ENCODE data around the gene NIN. TPM values are rescaled to one million over a fixed set of nuclear protein-coding genes. Genes with fewer than 3 reads are reported as not detected.
A peak's percentile ranks its signal among the peaks of the same experiment; 100 is the strongest.

The NIN gene
- total RNA-seq, 1 donor, result 40.2 TPM

DNA sequence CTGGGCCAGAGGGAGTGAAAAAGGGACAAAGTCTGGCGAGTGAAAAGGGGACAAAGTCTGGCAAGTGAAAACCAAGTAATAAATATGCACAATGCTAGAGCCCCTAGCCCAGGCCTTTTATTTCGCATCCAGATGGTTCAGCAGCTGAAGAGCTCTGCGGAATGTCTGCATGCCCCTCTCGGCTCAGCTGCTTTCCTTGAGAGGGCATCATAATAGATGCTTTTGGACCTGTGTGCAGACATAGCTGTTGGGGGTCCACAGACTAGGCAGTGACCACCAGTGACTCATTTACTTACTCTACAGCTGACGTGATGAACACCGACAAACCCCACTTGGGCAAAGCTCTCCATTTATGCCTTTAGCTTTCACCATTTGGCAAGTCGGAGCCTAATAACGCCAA lies 4.3 kb downstream of the NIN start:
- Histone ChIP-seq H3K4me1 (ENCODE audit: insufficient read depth, low read length) (peaks cover 27% of the 10 kb centered on the region), H3K4me3 (ENCODE audit: insufficient read depth, low read length) (no peak overlapping the region), H3K27me3 (ENCODE audit: insufficient read depth, low read length) (no peaks in the 10 kb centered on the region), H3K36me3 (ENCODE audit: insufficient read depth, low read length) (peaks cover 6% of the 10 kb centered on the region), H3K27ac (ENCODE audit: low read depth, low read length) (no peak overlapping the region), H2AFZ (ENCODE audit: low read length) (no peak overlapping the region), H4K20me1 (ENCODE audit: insufficient read depth, low read length) (peaks cover 75% of the 10 kb centered on the region), H3K4me2 (ENCODE audit: insufficient read depth, low read length) (no peak overlapping the region), H3K79me2 (ENCODE audit: insufficient read depth, low read length) (peaks cover 86% of the 10 kb centered on the region), H3K9me3 (ENCODE audit: low read depth, low read length) (no peaks in the 10 kb centered on the region)
- TF ChIP-seq, protein P1, sequence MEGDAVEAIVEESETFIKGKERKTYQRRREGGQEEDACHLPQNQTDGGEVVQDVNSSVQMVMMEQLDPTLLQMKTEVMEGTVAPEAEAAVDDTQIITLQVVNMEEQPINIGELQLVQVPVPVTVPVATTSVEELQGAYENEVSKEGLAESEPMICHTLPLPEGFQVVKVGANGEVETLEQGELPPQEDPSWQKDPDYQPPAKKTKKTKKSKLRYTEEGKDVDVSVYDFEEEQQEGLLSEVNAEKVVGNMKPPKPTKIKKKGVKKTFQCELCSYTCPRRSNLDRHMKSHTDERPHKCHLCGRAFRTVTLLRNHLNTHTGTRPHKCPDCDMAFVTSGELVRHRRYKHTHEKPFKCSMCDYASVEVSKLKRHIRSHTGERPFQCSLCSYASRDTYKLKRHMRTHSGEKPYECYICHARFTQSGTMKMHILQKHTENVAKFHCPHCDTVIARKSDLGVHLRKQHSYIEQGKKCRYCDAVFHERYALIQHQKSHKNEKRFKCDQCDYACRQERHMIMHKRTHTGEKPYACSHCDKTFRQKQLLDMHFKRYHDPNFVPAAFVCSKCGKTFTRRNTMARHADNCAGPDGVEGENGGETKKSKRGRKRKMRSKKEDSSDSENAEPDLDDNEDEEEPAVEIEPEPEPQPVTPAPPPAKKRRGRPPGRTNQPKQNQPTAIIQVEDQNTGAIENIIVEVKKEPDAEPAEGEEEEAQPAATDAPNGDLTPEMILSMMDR (IDR thresholded peaks at IDR 0.05; ENCODE audit: extremely low read depth, low read depth, low read length), result no peak
- DNase-seq (ENCODE audit: insufficient read length, low spot score, missing footprints), result no peak

DNA sequence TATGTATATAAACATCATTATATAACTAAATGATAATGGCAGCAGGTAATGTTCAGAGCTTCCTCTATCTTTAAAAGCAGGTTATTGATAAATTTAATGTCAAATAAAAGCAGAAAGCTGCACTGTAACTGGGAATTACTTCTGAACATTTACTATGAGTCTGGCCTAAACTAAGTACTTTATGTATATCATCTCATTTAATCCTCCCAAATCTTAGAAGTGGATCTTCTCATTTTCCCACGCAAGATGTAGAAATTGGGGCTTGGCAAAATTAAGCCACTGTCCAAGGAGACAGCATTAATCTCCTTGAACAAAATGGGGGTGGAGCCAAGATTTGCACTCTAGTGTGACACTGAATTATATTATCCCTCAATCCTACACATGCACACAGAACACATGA lies 5.7 kb downstream of the NIN start:
- H4K20me1 ChIP-seq (ENCODE audit: insufficient read depth, low read length), result peaks cover 74% of the 10 kb centered on the region

DNA sequence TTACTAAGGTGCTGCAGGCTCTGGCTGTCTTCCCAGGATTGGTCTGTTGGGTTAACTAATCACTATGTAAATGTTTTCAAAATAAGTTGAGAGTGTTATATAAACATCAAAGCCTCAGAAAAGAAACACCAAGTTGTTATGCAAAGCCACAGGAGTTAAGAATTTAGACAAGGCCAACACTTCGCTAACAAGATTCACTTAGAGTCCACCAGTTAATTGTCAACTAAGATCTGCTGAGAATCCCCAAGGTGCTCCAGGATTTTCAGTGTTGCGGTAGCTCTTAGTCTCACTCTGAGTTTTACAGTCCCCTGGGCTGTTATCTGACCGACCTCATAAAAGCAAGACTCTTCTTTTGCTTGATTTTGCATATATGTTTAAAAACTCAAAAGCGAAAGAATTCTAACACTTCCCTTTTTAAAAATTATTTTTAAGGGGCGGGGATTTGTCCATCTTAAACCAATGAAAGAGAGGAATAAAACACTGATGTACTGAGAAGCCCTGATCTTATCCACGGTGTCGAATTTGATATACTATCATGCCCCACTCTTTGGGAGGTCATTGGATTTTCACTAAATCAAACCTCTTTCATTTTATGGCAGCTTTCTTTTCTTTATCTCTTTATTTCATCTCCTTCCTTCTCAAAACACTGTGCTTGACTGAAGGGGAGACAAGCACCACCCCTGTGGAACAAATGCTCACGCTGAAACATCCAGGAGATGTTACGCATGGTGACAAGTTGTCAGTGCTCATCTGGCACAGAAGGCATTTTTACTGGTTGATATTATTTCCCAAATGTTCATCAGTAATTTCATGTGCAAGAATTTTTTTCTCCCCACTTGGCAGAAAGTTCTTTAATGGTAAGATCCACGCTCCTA lies 7.0 kb downstream of the NIN start:
- peak overlapping the region; percentile 18 for H3K27ac ChIP-seq (ENCODE audit: low read depth, low read length)
- TF ChIP-seq, protein P1 (IDR thresholded peaks at IDR 0.05; ENCODE audit: extremely low read depth, low read depth, low read length), result no peak
- H3K4me1 ChIP-seq (ENCODE audit: insufficient read depth, low read length), result peaks cover 14% of the 10 kb centered on the region
- DNase-seq (ENCODE audit: insufficient read length, low spot score, missing footprints), result no peak
- H3K27me3 ChIP-seq (ENCODE audit: insufficient read depth, low read length), result no peaks in the 10 kb centered on the region
- no peak overlapping the region for H3K4me3 ChIP-seq (ENCODE audit: insufficient read depth, low read length)
- peaks cover 95% of the 10 kb centered on the region for H3K79me2 ChIP-seq (ENCODE audit: insufficient read depth, low read length)
- peaks cover 17% of the 10 kb centered on the region for H3K36me3 ChIP-seq (ENCODE audit: insufficient read depth, low read length)
- no peak overlapping the region for H2AFZ ChIP-seq (ENCODE audit: low read length)
- H3K9me3 ChIP-seq (ENCODE audit: low read depth, low read length), result no peaks in the 10 kb centered on the region
- H3K4me2 ChIP-seq (ENCODE audit: insufficient read depth, low read length), result peak overlapping the region; percentile 39
- peaks cover 61% of the 10 kb centered on the region for H4K20me1 ChIP-seq (ENCODE audit: insufficient read depth, low read length)

More for the DNA sequence above, 5.7 kb downstream of the NIN start:
- TF ChIP-seq, protein P1 (IDR thresholded peaks at IDR 0.05; ENCODE audit: extremely low read depth, low read depth, low read length), result no peak
- Histone ChIP-seq H3K27ac (ENCODE audit: low read depth, low read length) (no peak overlapping the region), H3K9me3 (ENCODE audit: low read depth, low read length) (no peaks in the 10 kb centered on the region), H3K79me2 (ENCODE audit: insufficient read depth, low read length) (peaks cover 98% of the 10 kb centered on the region), H3K4me1 (ENCODE audit: insufficient read depth, low read length) (peaks cover 23% of the 10 kb centered on the region), H3K36me3 (ENCODE audit: insufficient read depth, low read length) (peaks cover 16% of the 10 kb centered on the region), H2AFZ (ENCODE audit: low read length) (no peak overlapping the region), H3K4me2 (ENCODE audit: insufficient read depth, low read length) (no peak overlapping the region), H3K27me3 (ENCODE audit: insufficient read depth, low read length) (no peaks in the 10 kb centered on the region), H3K4me3 (ENCODE audit: insufficient read depth, low read length) (no peak overlapping the region)
- no peak for DNase-seq (ENCODE audit: insufficient read length, low spot score, missing footprints)

DNA sequence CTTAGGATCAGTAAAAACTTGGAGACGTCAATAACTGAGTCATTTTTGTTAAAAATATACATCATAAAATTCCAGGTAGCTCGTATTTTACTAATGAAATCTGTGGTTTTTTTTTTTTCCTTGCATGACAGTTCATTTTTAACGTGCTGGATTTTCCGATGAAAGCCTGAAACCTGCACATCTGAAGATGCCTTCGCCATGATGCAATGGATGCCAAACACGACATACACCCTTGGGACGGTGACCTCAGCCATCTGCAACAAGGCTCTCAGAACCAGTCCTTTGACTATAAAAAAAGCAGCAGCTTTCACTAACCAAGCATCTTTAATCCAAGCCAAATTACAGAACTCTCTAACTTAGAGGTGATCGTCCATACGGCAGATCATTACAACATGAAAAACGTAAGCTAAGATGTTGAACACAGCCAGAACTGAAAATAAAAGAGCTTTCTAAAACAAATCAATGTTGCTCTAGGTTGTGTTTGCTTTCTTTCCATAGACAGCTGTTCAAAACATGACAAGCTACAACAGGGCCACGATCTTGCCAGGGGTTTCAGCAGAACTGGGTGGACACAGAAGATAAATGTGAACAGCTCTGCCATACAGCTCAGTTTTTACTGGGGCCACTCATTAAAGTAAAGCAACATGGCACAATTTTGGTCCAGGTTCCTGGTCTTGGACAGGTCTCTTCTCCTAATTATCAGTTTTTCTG lies 7.8 kb downstream of the NIN start:
- peaks cover 53% of the 10 kb centered on the region for H4K20me1 ChIP-seq (ENCODE audit: insufficient read depth, low read length)
- DNase-seq (ENCODE audit: insufficient read length, low spot score, missing footprints), result no peak
- no peak overlapping the region for H3K4me3 ChIP-seq (ENCODE audit: insufficient read depth, low read length)
- peak overlapping the region; percentile 18 for H3K27ac ChIP-seq (ENCODE audit: low read depth, low read length)
- peaks cover 91% of the 10 kb centered on the region for H3K79me2 ChIP-seq (ENCODE audit: insufficient read depth, low read length)
- TF ChIP-seq, protein P1 (IDR thresholded peaks at IDR 0.05; ENCODE audit: extremely low read depth, low read depth, low read length), result no peak
- H3K36me3 ChIP-seq (ENCODE audit: insufficient read depth, low read length), result peaks cover 17% of the 10 kb centered on the region
- peaks cover 14% of the 10 kb centered on the region for H3K4me1 ChIP-seq (ENCODE audit: insufficient read depth, low read length)
- peak overlapping the region; percentile 39 for H3K4me2 ChIP-seq (ENCODE audit: insufficient read depth, low read length)
- H3K9me3 ChIP-seq (ENCODE audit: low read depth, low read length), result no peaks in the 10 kb centered on the region
- H3K27me3 ChIP-seq (ENCODE audit: insufficient read depth, low read length), result no peaks in the 10 kb centered on the region
- H2AFZ ChIP-seq (ENCODE audit: low read length), result no peak overlapping the region
